Activated CD4-positive, alpha-beta memory T cell treated with anti-CD3 and anti-CD28 coated beads, Interleukin-2, amount 10 ng/mL, durations not matched to agents 7 days and 5 days (primary cell): Measurements from ENCODE around the gene ACP7. TPM values are rescaled to one million over a fixed set of nuclear protein-coding genes. Genes with fewer than 3 reads are reported as not detected.
"Not testable (repeated sequence)": the region's sequence is repeated elsewhere in the genome, so short reads cannot be mapped to it uniquely, and the experiment has no call there.

Source experiments
- CTCF ChIA-PET: fragments of 350-600 bp; sonication (Branson Sonifier 250); formaldehyde crosslinking; loops from one replicate; lab custom pipeline; 2021; ENCODE audit warnings: antibody characterized with exemption, inconsistent platforms; lab: Charles Lee
- POLR2A ChIA-PET: fragments of 350-600 bp; sonication (Branson Sonifier 250); formaldehyde crosslinking; loops from one replicate; lab custom pipeline; 2021; ENCODE audit warnings: antibody characterized with exemption; lab: Charles Lee
- DNase-seq: peaks from one replicate; pipeline ENCODE4 v3.0.0-alpha.2; 2020
- H3K27ac Mint-ChIP-seq: one replicate; pipeline ENCODE4 v1.8.0; 2021; ENCODE audit warnings: mild to moderate bottlenecking, mixed read lengths
- H3K27me3 Mint-ChIP-seq: one replicate; pipeline ENCODE4 v1.8.0; 2021; ENCODE audit warnings: mixed read lengths
- H3K36me3 Mint-ChIP-seq: one replicate; pipeline ENCODE4 v1.8.0; 2021; ENCODE audit warnings: low read depth, mixed read lengths
- H3K4me1 Mint-ChIP-seq: one replicate; pipeline ENCODE4 v1.8.0; 2021; ENCODE audit warnings: mixed read lengths
- H3K4me3 Mint-ChIP-seq: one replicate; pipeline ENCODE4 v1.8.0; 2021; ENCODE audit warnings: mild to moderate bottlenecking, mixed read lengths
- H3K9me3 Mint-ChIP-seq: one replicate; pipeline ENCODE4 v1.8.0; 2021; ENCODE audit warnings: mixed read lengths
- total RNA-seq, 2 experiments: library from RNA; stranded (reverse); gene quantifications; one replicate each; pipeline ENCODE4 v1.2.3, GENCODE V29; 2021

The ACP7 gene
- total RNA-seq, 2 experiments from 2014 or later = not detected

DNA sequence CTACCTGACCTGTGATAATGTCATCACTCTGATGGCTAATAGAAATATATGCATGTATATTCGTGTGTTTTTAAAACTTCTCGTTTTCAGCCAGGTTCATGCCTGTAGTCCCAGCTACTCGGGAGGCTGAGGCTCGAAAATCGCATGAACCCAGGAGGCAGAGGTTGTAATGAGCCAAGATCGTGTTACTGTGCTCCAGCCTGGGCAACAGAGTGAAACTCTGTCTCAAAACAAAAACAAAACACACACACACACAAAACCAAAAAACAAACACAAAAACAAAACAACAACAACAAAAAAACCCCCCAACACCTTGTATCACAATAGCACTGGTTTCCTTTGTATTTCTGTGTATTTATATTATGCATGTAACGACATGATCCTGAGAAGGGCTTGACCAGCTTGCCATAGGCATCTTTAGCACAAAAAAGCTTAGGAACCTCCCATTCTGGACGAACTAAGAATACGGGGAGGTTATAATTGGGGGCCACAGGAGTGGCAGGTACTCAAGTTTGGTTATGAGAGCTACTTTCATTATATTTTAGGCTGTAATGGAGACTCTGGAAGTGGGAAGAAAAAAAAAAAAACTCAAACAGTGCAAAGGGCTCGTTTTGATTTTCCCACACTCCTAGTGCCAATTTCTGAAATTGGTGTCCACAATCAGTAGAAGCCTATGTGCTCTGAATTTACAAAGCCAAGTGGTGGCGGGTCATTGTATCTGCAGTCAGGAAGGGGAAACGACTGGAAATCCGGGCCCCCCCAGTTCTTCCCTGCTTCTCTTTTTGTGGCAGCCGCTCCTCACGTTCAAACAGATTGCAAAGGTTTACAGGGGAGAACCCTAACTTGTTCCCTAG, 1.2 kb upstream of the ACP7 start:
- H3K27ac Mint-ChIP-seq = no peak overlapping the region
- CTCF ChIA-PET = interaction anchor here (1.5 kb wide), 1 partner anchor 9 kb away, joined by 8 read pairs; no protein-coding TSS in a partner anchor
- no peaks in the 10 kb centered on the region for H3K9me3 Mint-ChIP-seq
- no peak for DNase-seq
- no peak overlapping the region for H3K4me3 Mint-ChIP-seq
- no peaks in the 10 kb centered on the region for H3K36me3 Mint-ChIP-seq
- POLR2A ChIA-PET = interaction anchor here (1.1 kb wide), 1 partner anchor 9 kb away, joined by 7 read pairs; no protein-coding TSS in a partner anchor
- H3K27me3 Mint-ChIP-seq = peaks cover 46% of the 10 kb centered on the region
- H3K4me1 Mint-ChIP-seq = peaks cover 17% of the 10 kb centered on the region

DNA sequence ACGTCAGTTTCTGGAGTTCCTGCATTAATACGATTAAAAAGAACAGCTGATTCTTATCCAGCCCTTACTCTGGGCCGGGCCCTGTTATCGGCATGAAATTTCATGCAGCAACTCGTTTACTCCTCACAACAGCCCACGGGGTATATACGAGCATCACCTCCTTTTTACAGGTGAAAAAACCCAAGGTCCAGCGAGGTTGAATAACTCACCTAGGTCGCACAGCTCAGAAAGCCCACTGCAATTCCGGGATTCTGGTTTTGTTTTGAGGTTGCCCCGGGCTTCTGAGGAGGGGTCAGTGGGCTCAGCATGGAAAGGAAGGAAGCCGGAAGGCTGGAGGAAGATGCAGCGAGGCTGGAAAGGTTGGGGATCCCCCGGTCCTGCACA, 577 bp upstream of the ACP7 start:
- POLR2A ChIA-PET = interaction anchor here (1.1 kb wide), 1 partner anchor 10 kb away, joined by 7 read pairs; no protein-coding TSS in a partner anchor
- H3K9me3 Mint-ChIP-seq = no peaks in the 10 kb centered on the region
- peaks cover 17% of the 10 kb centered on the region for H3K4me1 Mint-ChIP-seq
- H3K36me3 Mint-ChIP-seq = no peaks in the 10 kb centered on the region
- H3K27ac Mint-ChIP-seq = no peak overlapping the region
- no peak for DNase-seq
- H3K27me3 Mint-ChIP-seq = peaks cover 46% of the 10 kb centered on the region
- CTCF ChIA-PET = interaction anchor here (1.5 kb wide), 1 partner anchor 9 kb away, joined by 8 read pairs; no protein-coding TSS in a partner anchor
- H3K4me3 Mint-ChIP-seq = no peak overlapping the region

DNA sequence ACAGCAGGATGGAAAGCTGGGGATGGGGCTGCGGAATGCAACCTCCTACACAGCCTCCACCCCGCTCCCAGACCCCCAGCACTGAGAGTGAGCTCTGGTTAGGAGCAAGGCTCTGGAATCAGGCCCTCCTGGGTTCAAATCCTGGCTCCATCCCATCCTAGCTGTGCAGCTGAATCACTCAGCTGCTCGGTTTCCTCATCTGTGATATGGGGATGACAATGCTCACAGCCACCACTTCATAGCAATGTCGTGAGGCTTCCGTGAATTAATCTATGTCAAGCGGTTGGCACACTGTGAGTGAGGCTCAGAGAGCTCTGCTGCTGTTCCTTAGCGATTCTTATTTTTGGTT, 538 bp downstream of the ACP7 start:
- Mint-ChIP-seq H3K27me3 (peaks cover 51% of the 10 kb centered on the region), H3K36me3 (no peaks in the 10 kb centered on the region), H3K27ac (no peak overlapping the region), H3K9me3 (no peaks in the 10 kb centered on the region), H3K4me3 (no peak overlapping the region), H3K4me1 (peaks cover 17% of the 10 kb centered on the region)
- ChIA-PET CTCF (interaction anchor here (0.5 to 1.2 kb wide), 3 partner anchors 25 to 571 kb away, joined by 3 to 4 read pairs (median 3); no protein-coding TSS in a partner anchor), POLR2A (no interaction called here)
- no peak for DNase-seq

DNA sequence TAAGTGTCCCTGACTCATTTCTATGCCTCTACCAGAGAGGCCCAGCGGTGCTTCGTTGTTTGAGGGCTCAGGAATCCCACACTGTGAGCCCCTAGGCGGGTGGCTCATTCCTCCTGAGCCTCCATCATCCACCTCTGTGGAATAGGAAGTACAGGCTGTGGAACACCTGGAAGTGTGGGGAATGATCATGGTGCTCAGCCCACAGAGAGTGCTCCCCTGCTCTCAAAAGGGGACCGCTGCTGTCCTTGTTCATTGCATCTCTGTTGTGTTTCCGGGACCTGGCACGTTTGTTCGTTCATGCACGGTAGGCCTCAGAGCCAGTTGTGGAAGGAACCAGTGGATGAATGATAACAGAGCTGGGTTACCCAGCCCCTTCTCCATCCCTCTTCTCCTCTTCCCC, 1.2 kb downstream of the ACP7 start:
- H3K9me3 Mint-ChIP-seq = no peaks in the 10 kb centered on the region
- no peak overlapping the region for H3K27ac Mint-ChIP-seq
- peaks cover 50% of the 10 kb centered on the region for H3K27me3 Mint-ChIP-seq
- POLR2A ChIA-PET = no interaction called here
- H3K4me1 Mint-ChIP-seq = peaks cover 17% of the 10 kb centered on the region
- no peaks in the 10 kb centered on the region for H3K36me3 Mint-ChIP-seq
- H3K4me3 Mint-ChIP-seq = no peak overlapping the region
- DNase-seq = no peak
- CTCF ChIA-PET = interaction anchor here (0.6 to 1.2 kb wide), 2 partner anchors 24 to 130 kb away, joined by 3 to 4 read pairs; no protein-coding TSS in a partner anchor

DNA sequence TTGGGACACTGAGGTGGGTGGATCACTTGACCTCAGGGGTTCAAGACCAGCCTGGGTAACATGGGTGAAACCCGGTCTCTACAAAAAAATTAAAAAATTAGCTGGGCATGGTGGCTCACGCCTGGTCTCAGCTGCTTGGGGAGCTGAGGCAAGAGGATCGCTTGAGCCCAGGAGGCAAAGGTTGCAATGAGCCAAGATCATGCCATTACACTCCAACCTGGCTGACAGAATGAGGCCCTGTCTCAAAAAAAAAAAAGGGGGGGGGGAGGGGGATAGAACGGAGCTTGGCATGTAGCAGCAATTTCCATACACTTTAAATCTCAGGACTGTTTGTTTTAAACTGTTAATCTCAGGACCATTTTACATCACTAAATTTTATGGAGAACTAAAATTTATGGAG, 2.2 kb downstream of the ACP7 start:
- CTCF ChIA-PET = interaction anchor here (0.7 to 1.3 kb wide), 3 partner anchors 23 to 52 kb away, joined by 3 to 4 read pairs (median 3); no protein-coding TSS in a partner anchor
- no peaks in the 10 kb centered on the region for H3K36me3 Mint-ChIP-seq
- H3K27me3 Mint-ChIP-seq = peaks cover 43% of the 10 kb centered on the region
- H3K9me3 Mint-ChIP-seq = no peaks in the 10 kb centered on the region
- POLR2A ChIA-PET = no interaction called here
- no peak overlapping the region for H3K27ac Mint-ChIP-seq
- no peak overlapping the region for H3K4me3 Mint-ChIP-seq
- H3K4me1 Mint-ChIP-seq = peaks cover 15% of the 10 kb centered on the region
- no peak for DNase-seq

DNA sequence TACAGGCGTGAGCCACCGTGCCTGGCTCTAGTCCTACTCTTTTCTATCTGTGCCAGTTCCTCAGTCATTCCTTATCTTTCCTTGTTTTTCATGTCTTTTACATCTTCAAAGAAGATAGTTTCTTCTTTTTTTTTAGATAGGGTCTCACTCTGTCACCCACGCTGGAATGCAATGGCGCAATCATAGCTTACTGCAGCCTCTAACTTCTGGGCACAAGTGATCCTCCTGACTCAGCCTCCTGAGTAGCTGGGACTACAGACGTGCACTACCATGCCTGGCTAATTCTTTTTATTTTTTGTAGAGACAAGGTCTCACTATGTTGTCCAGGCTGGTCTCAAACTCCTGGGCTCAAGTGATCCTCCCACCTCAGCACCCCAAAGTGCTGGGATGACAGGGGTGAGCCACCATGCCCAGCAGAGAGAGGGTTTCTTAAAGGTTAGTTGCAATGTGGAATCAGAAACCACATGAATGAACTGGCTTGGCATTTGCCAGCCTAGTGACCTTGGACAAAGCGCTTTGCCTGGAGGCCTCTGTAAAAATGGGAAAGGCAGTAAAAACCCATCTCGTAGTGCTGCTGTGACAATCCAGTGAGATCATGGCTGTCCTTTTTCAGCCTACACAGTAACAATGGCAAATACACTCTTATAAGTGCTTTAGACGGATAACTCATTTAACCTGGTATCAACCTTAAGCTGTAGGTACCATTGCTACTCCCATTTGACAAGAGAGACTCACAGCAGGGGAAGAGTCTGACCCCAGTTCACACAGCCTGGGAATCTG, 3.9 kb downstream of the ACP7 start:
- no peak overlapping the region for H3K27ac Mint-ChIP-seq
- H3K36me3 Mint-ChIP-seq = no peaks in the 10 kb centered on the region
- H3K27me3 Mint-ChIP-seq = peaks cover 35% of the 10 kb centered on the region
- CTCF ChIA-PET = no interaction called here
- DNase-seq = no peak
- no peak overlapping the region for H3K4me3 Mint-ChIP-seq
- H3K4me1 Mint-ChIP-seq = peaks cover 9% of the 10 kb centered on the region
- H3K9me3 Mint-ChIP-seq = no peaks in the 10 kb centered on the region
- POLR2A ChIA-PET = no interaction called here

DNA sequence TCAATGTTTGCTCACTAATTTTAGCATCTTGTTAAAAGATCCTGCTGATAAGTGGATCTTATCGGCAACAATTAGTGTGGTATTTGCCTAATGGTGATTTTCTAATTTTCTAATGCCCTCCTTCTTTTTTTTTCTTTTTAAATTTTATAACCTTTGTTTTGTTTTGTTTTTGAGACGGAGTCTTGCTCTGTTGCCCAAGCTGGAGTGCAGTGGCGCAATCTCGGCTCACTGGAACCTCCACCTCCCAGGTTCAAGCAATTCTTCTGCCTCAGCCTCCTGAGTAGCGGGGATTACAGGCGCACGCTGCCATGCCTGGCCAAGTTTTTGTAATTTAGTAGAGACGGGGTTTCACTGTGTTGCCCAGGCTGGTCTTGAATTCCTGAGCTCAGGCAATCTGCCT, 5.8 kb downstream of the ACP7 start:
- H3K27me3 Mint-ChIP-seq = peaks cover 21% of the 10 kb centered on the region
- H3K27ac Mint-ChIP-seq, H3K4me1 Mint-ChIP-seq, POLR2A ChIA-PET, H3K4me3 Mint-ChIP-seq, DNase-seq, H3K9me3 Mint-ChIP-seq, H3K36me3 Mint-ChIP-seq: not testable (repeated sequence)
- CTCF ChIA-PET = interaction anchor here (0.8 kb wide), 1 partner anchor 13 kb away, joined by 3 read pairs; no protein-coding TSS in a partner anchor

DNA sequence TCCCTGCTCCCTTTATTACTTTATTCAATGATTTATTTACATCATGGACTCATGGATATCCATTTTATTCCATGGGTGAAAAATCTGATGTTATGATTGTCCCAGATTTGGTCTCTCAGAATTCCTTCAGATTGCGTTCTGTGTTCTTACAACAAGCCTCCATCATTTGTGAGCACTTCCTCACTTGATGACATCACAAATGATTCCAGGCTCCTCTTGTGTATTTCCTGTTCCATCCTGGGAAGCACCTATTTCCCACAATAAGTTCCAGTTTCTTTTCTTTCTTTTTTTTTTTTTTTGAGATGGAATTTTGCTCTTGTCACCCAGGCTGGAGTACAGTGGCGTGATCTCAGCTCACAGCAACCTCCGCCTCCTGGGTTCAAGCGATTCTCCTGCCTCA, 6.7 kb downstream of the ACP7 start:
- DNase-seq = no peak
- Mint-ChIP-seq H3K27ac (no peak overlapping the region), H3K9me3 (no peaks in the 10 kb centered on the region), H3K4me1 (peaks cover 4% of the 10 kb centered on the region), H3K27me3 (peaks cover 12% of the 10 kb centered on the region), H3K36me3 (no peaks in the 10 kb centered on the region), H3K4me3 (no peak overlapping the region)
- ChIA-PET POLR2A (no interaction called here), CTCF (interaction anchor here (0.8 kb wide), 1 partner anchor 12 kb away, joined by 3 read pairs; no protein-coding TSS in a partner anchor)

DNA sequence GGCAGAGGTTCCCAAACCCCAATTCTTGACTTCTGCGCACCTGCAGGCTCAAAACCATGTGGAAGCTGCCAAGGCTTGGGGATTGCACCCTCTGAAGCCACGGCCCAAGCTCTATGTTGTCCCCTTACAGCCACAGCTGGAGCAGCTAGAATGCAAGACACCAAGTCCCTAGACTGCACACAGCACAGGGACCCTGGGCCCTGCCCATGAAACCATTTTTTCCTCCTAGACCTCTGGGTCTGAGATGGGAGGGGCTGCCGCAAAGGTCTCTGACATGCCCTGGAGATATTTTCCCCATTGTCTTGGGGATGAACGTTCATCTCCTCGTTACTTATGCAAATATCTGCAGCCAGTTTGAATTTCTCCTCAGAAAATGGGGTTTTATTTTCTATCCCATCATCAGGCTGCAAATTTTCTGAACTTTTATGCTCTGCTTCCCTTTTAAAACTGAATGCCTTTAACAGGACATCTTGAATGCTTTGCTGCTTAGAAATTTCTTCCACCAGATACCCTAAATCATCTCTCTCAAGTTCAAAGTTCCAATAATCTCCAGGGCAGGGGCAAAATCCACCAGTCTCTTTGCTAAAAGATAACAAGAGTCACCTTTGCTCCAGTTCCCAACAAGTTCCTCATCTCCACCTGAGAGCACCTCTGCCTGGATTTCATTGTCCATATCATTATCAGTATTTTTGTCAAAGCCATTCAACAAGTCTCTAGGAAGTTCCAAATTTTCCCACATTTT, 11.8 kb downstream of the ACP7 start:
- H3K4me1 Mint-ChIP-seq, CTCF ChIA-PET, DNase-seq, H3K27ac Mint-ChIP-seq, H3K9me3 Mint-ChIP-seq, POLR2A ChIA-PET, H3K36me3 Mint-ChIP-seq, H3K4me3 Mint-ChIP-seq: not testable (repeated sequence)
- peaks cover 25% of the 10 kb centered on the region for H3K27me3 Mint-ChIP-seq

DNA sequence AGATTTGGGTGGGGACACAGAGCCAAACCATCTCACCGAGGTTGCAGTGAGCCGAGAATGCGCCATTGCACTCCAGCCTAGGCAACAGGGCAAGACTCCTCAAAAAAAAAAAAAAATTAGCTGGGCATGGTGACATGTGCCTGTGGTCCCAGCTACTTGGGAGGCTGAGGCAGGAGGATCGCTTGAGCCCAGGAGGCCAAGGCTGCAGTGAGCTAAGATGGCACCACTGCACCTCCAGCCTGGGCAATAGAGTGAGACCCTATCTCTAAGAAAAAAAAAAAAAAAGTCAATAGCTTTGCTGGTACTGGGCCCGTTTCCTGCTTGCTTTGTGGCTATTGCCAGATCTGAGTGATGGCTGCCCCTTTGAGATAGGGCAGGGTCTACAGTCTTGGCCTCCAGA, 13.1 kb downstream of the ACP7 start:
- no peak overlapping the region for H3K4me3 Mint-ChIP-seq
- no peak overlapping the region for H3K27ac Mint-ChIP-seq
- H3K9me3 Mint-ChIP-seq = no peaks in the 10 kb centered on the region
- ChIA-PET CTCF (no interaction called here), POLR2A (no interaction called here)
- peaks cover 4% of the 10 kb centered on the region for H3K4me1 Mint-ChIP-seq
- DNase-seq = no peak
- peaks cover 26% of the 10 kb centered on the region for H3K27me3 Mint-ChIP-seq
- H3K36me3 Mint-ChIP-seq = no peaks in the 10 kb centered on the region

DNA sequence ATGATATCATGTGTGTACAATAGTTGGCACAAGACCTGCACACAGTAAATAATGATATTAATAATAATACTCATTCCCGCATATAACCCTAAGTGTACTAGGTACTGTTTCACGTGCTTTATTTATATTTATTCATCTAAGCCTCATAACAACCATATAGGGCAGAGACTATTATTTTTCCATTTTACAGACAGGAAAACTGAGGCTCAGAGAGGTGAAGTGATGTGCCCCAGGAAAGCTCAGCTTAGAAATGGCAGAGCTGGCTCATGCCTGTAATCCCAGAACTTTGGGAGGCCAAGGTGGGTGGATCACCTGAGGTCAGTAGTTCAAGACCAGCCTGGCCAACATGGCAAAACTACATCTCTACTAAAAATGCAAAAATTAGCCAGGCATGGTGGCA, 13.6 kb downstream of the ACP7 start:
- H3K36me3 Mint-ChIP-seq = no peaks in the 10 kb centered on the region

DNA sequence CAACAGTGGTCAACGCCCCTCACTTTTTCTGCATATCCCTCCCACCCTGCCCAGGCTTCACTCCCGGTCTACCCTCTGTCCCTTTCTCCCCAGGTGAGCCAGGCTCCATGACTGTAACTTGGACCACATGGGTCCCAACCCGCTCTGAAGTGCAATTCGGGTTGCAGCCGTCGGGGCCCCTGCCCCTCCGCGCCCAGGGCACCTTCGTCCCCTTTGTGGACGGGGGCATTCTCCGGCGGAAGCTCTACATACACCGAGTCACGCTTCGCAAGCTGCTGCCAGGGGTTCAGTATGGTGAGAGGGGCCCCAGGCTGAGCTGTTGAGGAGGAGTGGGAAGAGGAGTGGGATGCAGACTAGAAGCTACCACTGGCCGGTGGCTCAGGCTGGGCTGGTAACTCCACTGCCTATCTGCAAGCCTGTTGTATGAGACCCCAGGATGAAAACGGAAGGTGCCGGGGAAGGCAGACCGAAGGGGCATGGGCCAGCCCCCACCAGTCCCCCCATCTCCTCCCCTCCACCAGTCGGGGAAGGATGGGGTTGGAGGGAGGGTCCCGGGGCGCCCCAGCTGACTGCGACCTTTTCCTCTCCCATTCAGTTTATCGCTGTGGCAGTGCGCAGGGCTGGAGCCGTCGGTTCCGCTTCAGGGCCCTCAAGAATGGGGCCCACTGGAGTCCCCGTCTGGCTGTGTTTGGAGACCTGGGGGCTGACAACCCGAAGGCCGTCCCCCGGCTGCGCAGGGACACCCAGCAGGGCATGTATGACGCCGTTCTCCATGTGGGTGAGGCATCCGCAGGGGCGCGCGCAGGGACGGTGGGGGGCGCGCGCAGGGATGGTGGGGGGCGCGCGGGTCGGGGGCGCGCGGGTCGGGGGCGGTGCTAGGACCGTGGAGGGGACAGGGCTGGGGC, 14.4 kb downstream of the ACP7 start:
- DNase-seq = no peak
- H3K27ac Mint-ChIP-seq = no peak overlapping the region
- H3K27me3 Mint-ChIP-seq = peaks cover 24% of the 10 kb centered on the region
- peaks cover 3% of the 10 kb centered on the region for H3K4me1 Mint-ChIP-seq
- no peaks in the 10 kb centered on the region for H3K36me3 Mint-ChIP-seq
- H3K9me3 Mint-ChIP-seq = no peaks in the 10 kb centered on the region
- POLR2A ChIA-PET = no interaction called here
- no peak overlapping the region for H3K4me3 Mint-ChIP-seq
- CTCF ChIA-PET = no interaction called here

More for the DNA sequence above, 13.6 kb downstream of the ACP7 start:
- peaks cover 24% of the 10 kb centered on the region for H3K27me3 Mint-ChIP-seq
- CTCF ChIA-PET = no interaction called here
- no peaks in the 10 kb centered on the region for H3K9me3 Mint-ChIP-seq
- peaks cover 4% of the 10 kb centered on the region for H3K4me1 Mint-ChIP-seq
- no peak overlapping the region for H3K27ac Mint-ChIP-seq
- H3K4me3 Mint-ChIP-seq = no peak overlapping the region
- POLR2A ChIA-PET = no interaction called here
- DNase-seq = no peak
